Measurements from ENCODE around the gene CMTM4. TPM values are rescaled to one million over a fixed set of nuclear protein-coding genes. Genes with fewer than 3 reads are reported as not detected.
"Not testable (repeated sequence)": the region's sequence is repeated elsewhere in the genome, so short reads cannot be mapped to it uniquely, and the experiment has no call there.

CMTM4 gene
- polyA plus RNA-seq, 1 donor, result 71.6 TPM

DNA sequence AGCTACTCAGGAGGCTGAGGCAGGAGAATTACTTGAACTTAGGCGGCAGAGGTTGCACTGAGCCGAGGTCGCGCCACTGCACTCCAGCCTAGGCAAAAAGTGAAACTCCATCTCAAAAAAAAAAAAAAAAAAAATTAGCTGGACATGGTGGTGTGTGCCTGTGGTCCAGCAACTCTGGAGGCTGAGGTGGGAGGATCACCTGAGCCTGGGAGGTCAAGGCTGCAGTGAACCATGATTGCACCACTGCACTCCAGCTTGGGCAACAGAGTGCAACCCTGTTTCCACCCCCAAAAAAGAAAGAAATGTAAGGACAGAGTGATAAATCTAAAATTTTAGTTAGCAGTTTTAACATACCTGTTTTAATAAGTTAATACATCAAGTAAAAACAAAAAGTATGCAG is 100.0 kb downstream of the CMTM4 start:
- not testable (repeated sequence) for DNase-seq

DNA sequence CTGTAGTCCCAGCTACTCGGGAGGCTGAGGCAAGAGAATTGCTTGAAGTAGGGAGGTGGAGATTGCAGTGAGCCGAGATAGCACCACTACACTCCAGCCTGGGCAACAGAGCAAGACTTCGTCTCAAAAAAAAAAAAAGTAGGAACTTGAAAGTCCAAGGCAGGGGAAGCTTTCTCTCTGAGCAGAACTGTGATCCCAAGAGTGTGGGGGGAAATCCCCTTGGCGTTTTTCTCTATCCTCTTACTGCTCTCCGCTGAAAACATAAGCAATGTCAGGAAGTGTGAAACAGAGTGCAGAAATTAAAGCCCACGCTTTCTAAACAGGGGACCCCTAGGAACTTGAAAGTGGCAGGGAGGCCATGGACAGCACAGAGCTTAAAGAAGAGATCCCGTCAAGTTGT is 101.8 kb downstream of the CMTM4 start:
- DNase-seq, result no peak

DNA sequence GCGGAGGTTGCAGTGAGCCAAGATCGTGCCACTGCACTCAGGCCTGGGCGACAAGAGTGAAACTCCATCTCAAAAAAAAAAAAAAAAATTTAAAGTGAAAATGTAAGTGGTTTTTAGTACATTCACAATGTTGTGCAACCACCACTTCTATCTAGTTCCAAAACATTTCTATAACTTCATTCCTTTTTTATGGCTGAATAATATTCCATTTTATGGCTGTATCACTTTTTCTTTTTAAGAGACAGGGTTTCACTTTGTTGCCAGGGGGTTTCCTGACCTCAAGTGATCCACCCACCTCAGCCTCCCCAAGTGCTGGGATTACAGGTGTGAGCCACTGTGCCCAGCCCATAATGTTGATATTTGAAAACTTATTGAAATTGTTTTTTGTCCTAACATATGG is 103.7 kb downstream of the CMTM4 start:
- DNase-seq, result no peak

DNA sequence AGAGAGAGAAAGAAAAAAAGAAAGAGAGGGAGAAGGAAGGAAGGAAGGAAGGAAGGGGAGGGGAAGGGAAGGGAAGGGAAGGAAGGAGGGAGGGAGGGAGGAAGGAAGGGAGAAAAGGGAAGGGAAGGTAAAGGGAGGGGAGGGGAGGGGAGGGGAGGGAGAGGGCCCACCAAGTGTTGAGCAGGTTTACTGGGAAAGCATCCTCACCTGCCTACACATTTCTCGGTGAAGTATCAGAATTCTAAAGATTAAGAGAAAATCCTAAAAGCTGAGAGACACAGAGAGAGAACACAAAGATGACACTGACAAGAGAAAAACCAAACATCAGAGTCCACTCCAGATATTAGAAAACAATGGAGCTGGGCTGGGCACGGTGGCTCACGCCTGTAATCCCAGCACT is 104.3 kb downstream of the CMTM4 start:
- no peak for DNase-seq

DNA sequence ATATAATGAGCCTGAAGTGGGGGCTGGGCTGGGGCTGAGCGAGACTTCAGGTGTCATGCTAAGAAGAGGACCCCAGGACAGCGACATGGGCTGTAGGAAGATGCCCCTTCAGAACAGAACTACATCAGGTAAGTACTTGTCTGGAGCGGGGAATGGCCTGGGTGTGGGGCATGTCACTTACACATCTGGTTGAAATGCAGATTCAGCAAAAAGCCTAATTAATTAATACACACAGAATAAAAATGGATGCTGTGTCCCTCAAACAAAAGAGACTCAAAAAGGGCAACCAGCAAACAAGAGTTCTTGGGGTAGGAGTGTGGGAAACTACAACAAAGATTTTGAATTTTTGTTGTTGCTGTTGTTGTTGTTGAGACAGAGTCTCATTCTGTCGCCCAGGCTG is 105.5 kb downstream of the CMTM4 start:
- DNase-seq, result no peak

DNA sequence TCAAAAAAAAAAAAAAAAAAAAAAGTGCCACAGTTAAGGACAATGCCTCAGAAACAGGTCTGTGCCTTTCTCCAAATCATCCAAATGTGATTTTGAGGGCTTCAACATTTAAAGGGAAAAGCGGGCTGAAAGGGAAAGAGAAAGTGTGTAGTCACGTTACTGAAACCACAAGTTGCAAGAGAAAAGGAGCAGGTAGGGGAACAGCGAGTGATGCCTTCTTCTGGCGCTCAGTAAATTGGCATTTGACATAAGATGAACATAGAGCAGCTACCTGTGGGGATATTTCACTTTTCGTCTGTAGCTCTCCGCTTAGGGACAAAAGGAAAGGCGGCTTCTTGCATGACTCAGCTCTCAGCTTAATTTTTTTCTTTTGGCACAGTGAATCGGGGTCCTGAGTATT is 106.2 kb downstream of the CMTM4 start:
- no peak for DNase-seq

DNA sequence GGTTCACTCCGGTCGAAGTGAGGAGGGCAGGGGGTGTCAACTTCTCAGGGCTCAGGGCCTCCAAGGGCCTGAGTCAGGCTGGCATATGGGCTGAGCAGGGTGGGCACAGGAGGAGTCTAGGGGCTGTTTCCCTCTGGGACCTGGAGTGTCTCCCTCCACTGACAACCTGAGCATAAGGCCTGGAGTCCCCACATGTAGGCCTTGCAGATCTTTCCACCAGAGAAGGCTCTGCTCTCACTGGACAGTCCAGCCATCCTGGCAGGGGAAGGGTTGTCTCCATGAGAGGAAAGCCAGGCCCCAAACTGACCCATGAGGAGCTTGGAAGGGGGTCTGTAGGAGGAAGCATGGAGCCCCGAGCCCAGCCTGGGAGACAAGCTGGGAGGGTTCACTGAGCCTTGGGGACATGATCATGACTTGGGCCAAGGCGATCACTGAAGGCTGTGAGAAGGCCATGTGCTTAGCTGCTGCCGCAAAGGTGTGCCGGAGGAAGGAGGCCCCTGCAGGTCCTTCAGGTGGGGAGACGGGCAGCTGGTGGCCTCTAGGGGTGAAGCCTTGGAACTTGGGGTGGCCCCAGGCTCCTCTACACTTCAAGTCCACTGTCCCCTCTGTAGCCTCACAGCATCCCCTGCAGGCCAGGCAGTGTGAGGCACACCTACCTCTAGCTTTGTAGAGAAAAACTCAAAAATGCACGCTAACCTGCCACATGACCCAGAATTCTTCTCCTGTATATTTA is 107.4 kb downstream of the CMTM4 start:
- DNase-seq, result no peak

DNA sequence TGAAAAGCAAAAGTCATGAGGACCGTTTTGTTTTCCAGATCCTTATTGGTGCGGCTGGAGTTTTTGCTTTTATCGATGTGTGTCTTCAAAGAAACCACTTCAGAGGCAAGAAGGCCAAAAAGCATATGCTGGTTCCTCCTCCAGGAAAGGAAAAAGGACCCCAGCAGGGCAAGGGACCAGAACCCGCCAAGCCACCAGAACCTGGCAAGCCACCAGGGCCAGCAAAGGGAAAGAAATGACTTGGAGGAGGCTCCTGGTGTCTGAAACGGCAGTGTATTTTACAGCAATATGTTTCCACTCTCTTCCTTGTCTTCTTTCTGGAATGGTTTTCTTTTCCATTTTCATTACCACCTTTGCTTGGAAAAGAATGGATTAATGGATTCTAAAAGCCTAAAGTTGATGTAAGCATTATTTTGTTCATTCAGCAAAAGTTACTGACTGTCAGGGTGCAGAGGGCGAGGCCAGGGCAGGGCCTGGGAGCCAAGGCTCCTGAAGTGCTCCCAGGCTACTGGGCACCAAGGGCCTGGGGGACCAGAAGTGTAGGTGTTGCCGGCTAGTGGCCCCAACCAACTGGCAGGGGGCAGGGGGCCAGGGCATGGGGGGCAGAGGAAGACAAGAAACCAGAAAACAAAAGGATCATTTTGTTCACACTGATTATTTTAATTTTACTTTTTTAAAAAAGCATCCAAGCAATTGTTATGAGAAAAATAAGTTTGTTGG is 108.5 kb downstream of the CMTM4 start:
- DNase-seq, result no peak

DNA sequence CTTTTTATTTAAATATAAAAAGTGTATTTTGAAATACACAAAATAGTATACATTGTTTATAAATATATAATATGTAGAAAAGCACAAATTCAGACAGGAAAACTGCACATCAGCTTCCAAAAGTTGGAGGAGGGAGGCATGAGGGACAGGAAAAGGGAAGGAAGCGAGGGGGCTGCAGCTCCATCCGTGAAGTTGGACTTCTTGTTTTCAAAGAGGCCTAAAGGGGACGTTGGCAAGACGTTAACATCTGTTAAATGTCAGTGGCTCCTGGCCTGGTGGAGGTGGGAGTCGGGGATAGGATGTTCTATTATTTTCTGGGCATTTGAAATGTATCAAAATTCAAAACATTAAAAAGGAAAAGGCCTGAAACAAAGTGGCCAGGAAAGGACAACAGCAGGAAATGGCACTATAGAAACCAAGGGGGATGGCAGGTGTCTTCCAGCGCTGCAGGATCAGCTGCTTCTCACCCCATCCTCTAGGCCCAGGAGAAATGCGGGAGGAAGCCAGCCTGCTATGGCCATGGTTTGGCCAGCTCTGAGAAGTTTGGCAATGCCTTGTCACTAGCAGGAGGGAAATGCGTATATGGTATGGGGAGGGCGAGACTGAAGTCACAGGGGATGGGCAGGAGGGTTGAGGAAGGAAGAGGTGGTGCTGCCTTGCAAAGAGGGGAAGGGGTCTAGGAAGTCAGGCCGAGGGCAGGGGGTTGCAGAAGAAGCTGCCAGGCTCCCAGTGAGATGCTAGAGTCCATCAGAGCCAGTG is 110.9 kb downstream of the CMTM4 start:
- DNase-seq, result no peak

DNA sequence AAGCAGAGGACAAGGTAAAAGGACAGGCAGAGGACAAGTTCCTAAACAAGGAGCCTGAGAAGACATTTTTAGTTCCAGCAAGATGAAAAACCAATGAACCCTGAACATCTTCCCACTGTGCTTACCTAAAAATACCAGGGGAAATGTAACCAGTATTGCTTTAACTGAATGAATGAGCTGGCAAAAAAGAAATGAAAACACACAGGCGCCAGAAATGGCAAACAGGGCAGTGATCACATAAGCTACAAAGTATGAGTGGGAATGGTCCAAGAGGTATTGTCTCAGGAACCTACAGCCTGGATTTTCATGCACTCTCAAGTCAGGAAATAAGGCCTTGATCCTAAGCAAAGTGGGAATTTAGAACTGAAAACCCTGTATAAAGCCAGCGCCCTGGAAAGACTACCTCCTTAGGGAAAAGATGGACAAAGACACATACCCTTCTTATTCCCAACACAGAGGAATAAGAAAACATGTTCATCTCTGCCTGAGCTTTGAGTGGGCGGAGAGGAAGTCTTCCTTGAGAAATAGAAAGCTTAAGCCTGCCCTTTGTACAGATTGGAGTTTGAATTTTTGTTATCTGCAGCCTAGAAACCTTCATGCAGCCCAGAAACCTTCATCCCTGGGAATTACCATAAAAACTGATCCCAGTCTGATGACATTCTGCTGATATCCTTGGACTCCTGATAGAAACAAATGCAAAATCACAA is 115.1 kb downstream of the CMTM4 start:
- DNase-seq, result no peak

DNA sequence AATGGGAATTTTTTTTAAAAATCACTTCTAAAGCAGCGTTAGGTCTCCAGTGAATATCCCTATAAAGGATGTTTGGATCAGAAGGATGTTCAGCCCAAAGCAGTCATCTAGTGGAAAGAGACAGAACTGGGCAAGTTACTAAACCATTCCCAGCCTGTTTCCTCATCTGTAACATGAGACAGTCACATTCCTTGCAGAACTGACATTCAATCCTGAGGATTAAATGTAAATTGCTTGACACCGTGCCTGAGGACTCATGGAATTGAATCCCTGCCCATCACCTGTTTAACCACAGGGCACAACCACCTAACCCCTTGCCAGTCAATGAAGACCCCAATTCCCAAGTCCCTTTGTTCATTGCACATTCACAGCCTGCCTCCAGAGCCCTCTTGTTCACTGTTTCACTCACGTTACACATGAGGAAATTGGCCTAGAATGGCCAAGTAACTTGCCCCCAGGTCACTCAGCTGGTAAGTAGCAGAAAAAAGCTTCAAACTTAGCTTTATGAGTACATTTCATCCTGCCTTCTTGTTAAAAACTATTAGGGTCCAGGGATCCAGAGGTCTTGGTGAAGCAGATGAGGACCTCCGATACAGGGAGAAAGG is 115.8 kb downstream of the CMTM4 start:
- peak; percentile 18 for DNase-seq

DNA sequence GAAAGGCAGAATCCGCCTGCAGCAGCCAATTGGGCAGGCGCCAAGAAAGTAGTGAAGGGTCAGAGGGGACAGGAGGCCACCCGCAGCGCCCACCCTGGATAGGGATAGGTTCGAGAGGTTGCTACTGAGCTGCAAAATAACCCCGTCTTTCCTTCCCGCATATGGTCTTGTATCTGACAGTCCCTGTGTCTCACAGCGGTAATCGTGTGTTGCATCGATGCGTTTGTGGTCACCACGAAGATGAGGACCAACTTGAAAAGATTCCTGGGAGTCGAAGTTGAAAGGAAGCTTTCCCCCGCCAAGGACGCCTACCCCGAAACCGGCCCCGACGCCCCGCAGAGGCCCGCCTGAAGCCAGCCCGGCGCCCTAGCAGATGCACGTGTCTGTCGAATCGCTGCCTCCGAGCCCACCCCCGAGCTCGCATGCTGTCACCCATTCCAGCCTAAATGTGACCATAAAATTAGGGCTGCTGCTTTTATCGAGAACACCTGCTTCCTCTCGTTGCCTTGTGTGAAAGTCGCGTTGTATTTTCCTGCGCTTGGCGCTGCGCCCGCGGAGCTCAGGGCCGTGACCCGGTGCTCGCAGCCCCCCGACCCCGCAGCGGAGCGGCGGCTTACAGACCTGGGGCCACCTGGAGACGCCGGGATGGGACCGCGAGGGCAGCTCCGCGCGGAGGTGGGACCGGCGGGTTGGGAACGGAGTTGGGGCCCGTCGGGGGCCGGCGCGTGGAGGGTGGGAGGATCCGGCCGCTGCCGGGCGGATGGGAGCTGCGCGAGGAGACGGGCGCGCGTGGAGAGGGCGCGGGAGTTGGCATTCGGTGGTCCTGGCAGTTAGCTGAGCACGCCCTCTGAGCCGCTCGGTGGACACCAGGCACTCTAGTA is 117.7 kb downstream of the CMTM4 start, which contains the start of gene CMTM2:
TSS of gene CMTM2 (plus strand) at position 813 of the 881 bp plus-strand sequence. CDS start 145 bp downstream, outside the sequence.
- peak; percentile 30 for DNase-seq

DNA sequence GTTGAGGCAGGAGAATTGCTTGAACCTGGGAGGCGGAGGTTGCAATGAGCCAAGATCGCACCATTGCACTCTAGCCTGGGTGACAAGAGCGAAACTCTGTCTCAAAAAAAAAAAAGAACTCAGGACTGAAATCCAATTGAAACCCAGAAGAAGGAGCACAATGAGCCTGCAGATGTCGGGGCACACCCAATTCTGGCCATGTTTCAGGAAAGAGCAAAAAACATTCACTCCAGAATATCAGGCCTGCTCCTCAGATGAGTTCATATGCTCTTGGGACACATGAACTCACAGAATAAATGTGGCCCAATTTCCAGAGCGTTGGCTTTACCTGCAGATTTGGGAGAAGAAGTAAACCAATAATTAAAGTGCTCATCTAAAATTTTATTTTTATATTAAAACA is 120.2 kb downstream of the CMTM4 start:
- no peak for DNase-seq

DNA sequence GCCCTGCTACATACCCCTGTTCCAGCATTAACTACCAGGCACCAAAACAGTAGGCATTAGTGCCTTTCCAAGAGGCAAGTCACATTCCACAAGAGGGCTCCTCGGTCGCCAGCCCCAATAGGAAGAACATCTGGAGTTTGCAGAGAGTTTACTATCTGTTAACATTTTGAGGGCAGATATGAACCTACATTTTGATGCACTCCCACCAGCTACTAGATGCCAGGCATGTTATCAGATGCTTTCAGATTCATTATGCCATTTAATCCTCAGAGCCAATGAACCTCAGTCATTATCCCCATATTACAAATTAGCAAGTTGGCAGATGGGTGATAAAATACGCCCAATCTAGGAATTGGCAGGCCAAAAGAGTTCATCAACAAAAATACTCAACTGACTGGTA is 121.5 kb downstream of the CMTM4 start:
- DNase-seq, result no peak

DNA sequence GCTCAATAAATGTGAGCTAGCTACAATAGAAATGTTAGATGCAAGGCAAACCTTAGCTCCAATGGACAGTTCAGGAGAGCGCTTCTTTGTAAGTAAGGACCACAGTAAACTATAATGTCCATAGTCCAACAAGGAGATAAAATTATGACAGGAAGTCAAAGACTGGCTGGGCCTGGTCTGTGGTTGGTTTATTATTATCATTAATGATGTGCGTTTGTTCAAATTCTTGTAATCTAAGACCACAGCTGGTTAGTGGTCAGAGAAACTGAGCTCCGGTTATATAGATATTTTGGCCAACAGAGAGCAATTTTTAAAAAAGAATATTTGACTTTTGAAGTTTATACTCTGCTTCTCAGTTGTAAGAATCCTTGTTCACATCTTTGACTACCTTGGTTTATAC is 122.0 kb downstream of the CMTM4 start:
- no peak for DNase-seq

DNA sequence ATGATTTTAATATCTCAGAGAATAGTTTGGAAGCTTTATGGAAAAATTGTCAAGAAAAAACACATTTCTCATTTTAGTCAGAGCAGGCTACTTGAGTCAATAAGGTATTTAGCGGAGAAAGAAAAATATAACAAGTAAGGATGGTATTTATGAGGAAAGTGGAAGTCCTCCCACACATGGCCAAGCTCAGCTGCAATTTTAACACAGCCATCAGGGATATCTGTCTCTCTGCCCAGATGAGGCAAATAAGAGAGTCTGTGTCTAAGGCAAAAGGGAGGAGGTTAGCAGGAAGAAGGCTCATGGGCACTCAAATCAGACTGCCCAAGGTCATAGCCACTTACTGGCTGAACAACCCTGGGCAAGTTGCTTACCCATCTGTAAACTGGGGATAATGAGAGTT is 122.5 kb downstream of the CMTM4 start:
- no peak for DNase-seq

DNA sequence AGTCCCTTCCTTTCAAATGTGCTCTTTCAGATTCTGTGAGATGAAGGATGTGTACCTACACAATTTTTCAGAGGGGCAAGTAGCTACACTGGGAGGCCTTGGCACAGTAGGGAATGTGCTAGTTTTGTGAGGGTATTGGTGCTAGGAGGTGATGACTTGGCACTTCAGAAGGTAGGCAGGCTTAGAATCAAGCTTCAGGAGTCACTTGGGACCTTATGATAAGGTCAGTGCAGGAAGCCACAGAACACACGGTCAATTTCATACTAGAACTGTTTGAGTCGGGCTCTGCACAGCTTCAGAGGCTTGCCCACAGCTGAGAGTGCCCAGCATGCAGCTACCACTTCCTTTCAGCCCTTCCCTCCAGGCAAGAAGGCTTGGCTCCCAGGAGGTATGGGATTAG is 124.2 kb downstream of the CMTM4 start:
- DNase-seq, result no peak

DNA sequence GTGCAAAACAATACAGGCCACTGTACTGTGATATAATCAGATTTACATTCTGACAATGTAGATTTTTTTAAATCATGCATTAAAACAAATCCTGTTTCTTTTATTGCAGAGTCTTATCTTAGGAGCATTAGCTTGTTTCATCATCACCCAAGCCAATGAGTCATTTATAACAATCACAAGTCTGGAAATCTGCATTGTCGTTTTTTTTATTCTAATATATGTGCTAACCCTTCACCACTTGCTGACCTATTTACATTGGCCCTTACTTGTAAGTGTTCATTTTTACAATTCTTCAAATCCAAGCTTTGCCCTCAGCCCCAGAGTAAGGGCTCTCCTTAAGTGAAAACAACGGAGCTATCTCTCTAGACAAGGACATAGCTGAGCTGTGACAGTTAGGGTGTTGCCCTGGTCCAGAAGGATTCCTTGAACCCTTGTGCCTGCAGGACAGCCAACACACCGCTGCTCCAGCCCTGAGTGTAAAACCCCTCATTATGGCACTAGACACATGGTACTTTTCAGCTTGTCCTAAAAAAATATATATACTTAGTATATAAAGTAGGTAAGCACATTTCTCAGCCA is 126.6 kb downstream of the CMTM4 start:
- no peak for DNase-seq

DNA sequence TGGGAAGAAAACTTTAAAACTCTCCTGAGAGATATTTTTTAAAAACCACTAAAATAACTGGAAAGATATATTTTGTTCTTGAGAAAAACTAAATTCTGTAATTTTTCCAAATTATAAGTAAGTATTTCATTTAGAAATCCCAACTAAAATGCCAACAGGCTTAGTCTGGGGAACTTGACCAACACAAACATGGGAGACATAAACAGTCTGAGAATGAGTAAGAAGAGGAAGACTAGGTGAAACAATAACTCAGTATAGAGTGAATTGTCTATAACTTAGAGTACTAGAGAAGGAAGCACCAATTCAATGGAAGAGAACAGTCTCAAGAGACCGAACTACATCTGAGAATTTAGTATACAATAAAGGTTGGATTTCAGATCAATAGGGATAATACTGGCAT is 127.4 kb downstream of the CMTM4 start:
- no peak for DNase-seq

DNA sequence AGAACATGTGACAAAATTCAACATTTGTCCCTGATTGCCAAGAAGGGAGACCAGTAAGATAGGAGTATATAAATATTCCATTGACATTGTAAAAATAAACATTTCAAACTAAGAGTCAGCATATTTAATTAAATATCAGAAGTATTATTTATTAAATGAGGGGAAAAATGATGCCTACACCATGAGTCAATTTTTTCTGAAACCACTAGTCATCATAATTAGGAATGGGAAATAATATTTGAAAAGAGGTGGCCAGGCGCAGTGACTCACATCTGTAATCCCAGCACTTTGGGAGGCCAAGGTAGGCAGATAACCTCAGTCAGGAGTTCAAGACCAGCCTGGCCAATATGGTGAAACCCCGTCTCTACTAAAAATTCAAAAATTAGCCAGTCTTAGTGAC is 128.2 kb downstream of the CMTM4 start:
- DNase-seq, result no peak

DNA sequence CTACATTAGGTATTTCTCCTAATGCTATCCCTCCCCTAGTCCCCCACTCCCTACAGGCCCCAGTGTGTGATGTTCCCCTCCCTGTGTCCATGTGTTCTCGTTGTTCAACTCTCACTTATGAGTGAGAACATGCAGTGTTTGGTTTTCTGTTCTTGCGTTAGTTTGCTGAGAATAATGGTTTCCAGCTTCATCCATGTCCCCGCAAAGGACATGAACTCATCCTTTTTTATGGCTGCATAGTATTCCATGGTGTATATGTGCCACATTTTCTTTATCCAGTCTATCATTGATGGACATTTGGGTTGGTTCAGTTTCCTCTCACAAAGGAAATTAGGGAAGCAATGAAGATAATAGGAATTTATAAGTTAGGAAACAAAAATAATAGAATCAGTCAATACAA is 129.3 kb downstream of the CMTM4 start:
- not testable (repeated sequence) for DNase-seq

Data from left kidney (tissue), 2 donors.